Mammary epithelial cell (primary cell): ENCODE results near the gene HTR4.

Experiments
- EZH2 ChIP-seq: IDR thresholded peaks from 2 replicates; pipeline ENCODE4 v1.6.1; 2012; ENCODE audit warnings: low read length, inconsistent platforms, borderline replicate concordance
- TF ChIP-seq, protein P1 (sequence below), 2 donors: IDR thresholded peaks in 1 of 2; conservative IDR thresholded peaks in 1 of 2; 2 replicates each; pipeline ENCODE4 v1.5.1; 2011 to 2012; ENCODE audit warnings: inconsistent platforms in 2 of 2, low read length in 2 of 2, mild to moderate bottlenecking in 2 of 2, control low read depth in 1 of 2, low read depth in 1 of 2; ENCODE audit not compliant: insufficient read depth in 1 of 2; ENCODE audit errors: extremely low read depth in 1 of 2

DNA sequence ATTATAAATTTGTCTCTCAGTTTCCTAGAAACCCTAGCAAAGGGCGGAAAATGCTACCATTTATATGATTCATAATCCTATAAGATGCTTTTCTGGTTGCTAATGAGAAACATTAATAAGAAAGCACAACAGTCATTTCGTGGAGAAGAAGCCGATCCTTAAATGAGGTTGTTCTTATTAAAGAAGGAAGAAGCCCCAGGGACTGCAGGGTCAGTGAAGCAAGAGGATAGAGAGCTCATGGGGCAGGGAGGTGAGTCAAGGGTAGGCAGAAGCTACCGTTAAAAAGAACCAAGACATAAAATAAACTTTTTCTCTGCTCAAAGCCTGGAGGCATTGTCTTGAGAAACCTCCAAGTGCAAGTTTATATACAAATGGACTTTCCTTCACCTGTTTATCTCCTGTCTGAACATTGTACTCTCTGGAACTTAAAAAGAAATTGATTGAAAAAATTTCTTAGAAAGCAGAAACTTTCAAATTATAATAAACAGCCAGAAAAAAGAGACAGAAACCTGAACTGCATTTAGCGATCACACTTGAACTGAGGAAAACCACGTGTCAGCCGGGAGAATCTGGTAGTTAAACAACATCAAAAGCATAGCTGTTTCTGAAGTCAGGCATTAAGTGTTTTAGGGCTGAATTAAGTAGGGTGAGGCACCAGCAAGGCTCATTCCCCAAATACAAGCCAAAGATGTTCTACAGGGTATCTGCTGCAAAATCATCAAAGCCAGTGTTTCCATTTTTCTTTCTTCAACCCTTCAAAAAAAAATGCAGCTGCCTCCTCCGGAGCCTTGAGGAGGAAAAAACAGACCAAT, 21.9 kb downstream of the HTR4 start:
- TF ChIP-seq, protein P1, sequence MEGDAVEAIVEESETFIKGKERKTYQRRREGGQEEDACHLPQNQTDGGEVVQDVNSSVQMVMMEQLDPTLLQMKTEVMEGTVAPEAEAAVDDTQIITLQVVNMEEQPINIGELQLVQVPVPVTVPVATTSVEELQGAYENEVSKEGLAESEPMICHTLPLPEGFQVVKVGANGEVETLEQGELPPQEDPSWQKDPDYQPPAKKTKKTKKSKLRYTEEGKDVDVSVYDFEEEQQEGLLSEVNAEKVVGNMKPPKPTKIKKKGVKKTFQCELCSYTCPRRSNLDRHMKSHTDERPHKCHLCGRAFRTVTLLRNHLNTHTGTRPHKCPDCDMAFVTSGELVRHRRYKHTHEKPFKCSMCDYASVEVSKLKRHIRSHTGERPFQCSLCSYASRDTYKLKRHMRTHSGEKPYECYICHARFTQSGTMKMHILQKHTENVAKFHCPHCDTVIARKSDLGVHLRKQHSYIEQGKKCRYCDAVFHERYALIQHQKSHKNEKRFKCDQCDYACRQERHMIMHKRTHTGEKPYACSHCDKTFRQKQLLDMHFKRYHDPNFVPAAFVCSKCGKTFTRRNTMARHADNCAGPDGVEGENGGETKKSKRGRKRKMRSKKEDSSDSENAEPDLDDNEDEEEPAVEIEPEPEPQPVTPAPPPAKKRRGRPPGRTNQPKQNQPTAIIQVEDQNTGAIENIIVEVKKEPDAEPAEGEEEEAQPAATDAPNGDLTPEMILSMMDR (conservative IDR thresholded peaks at IDR 0.05 in 1 of 2, IDR thresholded peaks at IDR 0.05 in 1 of 2; ENCODE audit: extremely low read depth in 1 of 2, insufficient read depth in 1 of 2, low read depth in 1 of 2, low read length in 2 of 2), result no peak
- TF ChIP-seq EZH2, result no peak
